HG02973 (cell line): ENCODE results near the gene TWNK.

Experiments
- ATAC-seq: cut with Tn5 transposase; IDR thresholded peaks from one replicate; pipeline ENCODE4 v1.9.1; 2021; ENCODE audit warnings: moderate library complexity; ENCODE audit not compliant: unreplicated experiment

TWNK gene

GRCh38 chr10:101010329-101010728 is 23.0 kb downstream of the TWNK start:
- no peak for ATAC-seq

DNA sequence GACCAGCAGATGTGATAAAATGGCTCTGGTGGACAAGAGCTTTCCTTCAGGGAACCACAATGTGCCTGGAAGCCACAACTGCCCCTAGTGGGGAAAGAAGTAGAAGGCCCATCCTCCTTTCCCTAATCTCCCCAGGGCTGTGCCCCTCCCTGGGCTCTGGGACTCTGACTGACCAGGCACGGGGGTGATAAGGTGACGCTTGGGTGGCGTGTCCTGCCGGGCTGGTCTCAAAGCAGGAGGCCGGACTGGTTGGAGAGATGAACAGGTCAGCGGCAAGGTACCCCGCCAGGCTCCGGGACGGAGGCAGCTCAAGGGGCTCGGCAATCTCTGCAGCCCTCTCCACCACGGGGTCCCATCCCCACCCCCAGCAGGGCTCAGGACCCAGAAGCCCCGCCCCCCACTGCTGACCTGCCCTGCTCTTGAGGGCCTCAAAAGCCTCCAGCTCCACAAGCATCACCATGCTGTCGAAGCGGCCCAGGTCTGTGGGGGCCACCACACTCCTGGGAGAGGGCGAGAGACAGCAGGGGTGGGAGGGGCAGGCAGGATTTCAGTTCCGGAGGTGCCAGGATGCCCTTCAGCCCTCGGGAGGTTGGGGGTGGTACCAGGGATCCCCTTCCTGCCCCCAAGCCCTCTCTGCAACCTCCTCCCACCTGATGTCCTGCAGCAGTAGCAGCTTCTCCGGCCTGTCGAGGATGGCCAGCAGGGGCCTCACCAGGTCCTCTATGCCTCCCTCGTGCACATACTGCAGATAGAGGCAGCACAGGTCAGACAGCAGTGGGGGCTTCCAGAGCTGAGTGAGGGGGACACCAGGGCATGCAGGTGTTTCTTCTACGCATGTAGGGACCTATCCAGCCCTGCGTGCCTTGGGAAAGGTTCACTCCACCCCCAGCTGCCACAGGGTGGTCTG is 24.4 kb downstream of the TWNK start:
- no peak for ATAC-seq

DNA sequence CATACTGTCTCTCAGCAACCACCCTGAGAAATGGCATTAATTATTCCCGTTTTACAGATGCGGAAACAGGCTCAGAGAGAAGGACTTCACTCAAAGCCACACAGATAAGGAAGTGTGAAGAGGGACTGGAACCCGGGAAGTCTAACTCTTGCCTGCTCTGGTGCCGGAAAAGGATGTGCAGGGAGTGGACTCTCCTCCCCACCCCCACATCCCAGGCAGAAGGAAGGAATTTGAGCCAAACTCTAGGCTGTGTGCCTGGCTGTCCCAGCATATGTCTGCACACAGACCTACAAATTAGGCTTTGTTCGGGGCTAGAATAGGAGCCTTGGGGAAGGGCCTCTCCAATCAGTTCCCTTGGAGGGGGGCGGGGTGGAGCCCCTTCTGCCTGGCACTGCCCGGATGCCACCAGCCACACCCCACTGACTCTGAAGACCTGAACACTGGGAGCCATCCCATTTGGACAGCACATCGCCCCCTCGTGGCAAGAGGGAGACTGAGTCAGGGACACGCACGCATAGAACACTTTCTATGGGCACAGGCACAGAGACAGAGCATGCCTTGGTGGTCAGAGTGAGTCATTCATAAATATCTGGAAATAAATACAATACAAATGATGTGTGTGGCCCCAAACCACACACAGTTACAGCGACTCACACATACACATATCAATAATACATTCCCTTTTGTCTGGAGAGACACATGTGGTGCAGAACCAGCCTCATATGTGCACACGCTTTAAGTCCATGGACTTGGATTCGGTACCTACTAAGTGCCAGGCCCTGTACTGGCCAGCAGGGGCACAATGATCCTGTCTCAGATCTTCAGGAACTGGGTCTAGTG is 25.4 kb downstream of the TWNK start:
- ATAC-seq = peak; percentile 57

- no peak for ATAC-seq
Observed at GRCh38 chr10:101013365-101013825, 26.1 kb downstream of the TWNK start.

DNA sequence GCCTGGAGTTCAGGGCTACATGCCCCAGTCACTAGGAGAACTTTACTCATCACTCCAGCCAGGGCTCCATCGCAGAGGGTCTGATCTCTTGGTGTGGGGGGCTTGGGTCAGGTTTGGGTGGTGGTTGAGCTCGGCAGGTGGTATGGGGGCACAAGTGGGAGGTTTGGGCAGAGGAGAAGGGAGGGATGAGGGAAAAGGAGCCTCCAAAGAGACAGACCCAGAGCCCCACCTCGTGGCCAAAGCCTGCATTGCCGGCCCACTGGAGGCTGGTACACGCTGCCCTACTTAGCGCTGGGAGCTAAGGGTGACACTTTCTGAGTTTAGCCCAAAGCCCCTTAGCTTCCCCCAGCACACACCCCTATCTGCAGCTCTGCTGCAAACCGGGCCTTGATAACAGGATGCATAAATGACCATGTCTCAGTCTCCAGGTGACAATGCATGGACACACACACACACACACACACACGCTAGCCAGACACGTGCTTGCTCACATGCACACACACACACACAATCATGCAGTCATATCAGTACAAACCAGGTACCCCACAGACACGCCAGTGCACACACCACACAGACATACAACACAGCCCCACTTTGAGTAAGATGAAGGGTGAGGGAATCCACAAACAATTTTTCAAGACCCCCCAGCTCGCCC is 27.0 kb downstream of the TWNK start:
- no peak for ATAC-seq

DNA sequence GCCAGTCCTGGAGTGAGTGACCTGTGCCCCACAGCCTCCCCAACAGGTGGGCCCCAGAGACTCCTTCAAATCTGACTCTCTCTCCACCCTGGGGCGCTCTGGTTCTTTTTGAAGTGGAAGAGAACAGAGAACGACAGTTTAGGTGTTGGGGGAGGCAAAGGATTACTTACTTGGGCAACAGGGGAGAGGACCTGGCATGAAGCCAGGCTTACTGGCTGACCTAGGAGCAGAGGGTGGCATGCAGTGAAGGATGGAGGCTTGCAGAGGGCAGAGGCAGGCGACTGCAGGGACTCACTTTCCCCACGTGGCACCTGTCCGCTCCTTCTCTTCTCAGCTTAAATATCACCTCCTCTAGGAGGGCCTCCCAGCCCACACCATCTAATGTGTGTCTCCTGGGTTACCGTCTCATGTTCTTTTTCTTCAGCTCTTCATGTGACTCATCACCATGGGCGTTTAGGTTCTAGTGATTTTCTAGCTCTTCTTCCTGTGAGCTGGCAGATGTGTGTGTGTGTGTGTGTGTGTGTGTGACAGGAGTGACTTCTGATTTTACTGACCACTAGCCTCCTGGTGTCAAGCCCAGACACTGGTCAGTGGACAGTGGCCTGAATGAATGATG is 27.7 kb downstream of the TWNK start:
- no peak for ATAC-seq

DNA sequence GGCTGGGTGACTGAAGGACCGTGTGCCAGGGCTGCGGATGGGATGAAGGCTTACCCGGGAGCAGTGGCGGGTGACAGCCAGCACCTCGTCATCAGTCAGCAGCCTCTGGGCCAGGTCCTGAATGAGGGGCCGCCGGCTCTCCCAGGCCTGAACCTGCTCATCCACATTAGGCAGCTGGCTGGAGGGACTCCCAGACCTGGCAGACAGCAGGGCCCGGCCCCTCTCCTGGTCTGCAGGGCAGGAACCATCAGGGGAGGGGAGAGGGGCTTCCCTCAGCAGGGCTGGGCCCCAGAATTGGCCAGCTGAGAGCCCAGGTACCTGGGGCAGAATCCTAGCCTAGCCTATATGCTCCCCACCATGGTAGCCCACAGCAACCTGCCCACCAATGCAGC is 28.2 kb downstream of the TWNK start:
- ATAC-seq = no peak

DNA sequence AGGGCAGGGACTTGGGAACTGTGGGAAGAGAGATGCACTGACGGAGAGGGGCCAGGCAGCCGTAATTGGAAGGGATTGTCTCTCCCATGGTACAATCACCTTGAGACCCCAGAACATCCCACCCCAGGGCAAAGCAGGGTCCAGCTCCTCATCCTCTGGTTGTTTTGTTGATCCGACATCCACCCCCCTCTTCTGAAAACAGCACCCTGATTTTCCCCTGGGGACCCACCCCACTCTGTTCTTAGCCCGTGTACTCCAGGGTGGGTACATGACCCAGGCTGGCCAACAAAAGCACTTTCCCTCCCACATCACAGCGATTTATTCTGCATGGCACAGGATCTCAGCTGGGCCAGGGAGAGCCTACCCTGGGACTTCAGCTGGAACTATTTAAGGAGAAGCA is 29.5 kb downstream of the TWNK start:
- ATAC-seq = no peak

GRCh38 chr10:101018118-101018599 is 30.8 kb downstream of the TWNK start:
- ATAC-seq = no peak

- peak; percentile 49 for ATAC-seq
Observed at GRCh38 chr10:101018600-101019439, 31.5 kb downstream of the TWNK start.

DNA sequence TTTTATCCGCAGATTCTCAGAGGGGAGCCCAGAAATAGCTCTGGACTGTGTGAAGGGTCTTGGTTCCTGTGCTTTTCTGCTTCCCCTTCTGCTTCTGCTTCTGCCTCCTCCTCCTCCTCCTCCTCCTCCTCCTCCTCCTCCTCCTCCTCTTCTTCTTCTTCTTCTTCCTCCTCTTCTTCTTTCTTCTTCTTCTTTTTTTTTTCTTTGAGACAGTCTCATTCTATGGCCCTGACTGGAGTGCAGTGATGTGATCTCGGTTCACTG is 32.0 kb downstream of the TWNK start:
- ATAC-seq = no peak

GRCh38 chr10:101020427-101021075 is 33.2 kb downstream of the TWNK start:
- no peak for ATAC-seq

GRCh38 chr10:101021239-101021638 is 33.9 kb downstream of the TWNK start:
- no peak for ATAC-seq

DNA sequence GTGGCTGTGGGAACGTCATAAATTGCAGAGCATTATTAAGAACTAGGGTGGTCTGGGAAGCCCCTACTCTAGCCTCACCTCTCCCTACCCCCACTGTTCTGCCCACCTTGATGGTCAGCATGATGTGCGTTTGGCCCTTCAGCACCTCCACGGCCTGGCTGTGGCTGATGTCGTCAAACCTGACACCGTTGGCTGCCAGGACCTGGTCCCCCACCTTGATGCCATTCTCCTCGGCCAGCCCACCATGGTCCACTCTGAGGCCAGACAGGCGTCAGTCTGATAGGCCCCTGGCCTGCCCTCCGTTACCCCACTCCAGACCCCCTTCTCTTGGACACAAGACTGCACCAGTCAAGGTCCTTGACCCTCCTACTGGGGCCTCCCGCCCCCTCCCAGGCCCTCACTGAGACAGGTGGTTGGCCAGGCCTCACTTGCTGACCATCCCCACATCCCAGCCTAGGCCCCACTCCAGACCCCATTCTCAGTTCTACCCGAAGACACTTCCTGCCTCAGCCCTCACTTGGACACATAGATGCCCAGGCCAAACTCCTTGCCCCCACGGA is 34.4 kb downstream of the TWNK start:
- no peak for ATAC-seq

GRCh38 chr10:101022967-101023705 is 35.8 kb downstream of the TWNK start:
- ATAC-seq = no peak

- ATAC-seq = no peak
Observed at GRCh38 chr10:101027106-101027720, 39.9 kb downstream of the TWNK start.

GRCh38 chr10:101028446-101029337 is 41.3 kb downstream of the TWNK start:
- no peak for ATAC-seq
